ENCODE data around the gene FBXO8. TPM values are rescaled to one million over a fixed set of nuclear protein-coding genes. Genes with fewer than 3 reads are reported as not detected.

The FBXO8 gene
- total RNA-seq, 1 experiment from 2014 or later: 8.9 TPM

DNA sequence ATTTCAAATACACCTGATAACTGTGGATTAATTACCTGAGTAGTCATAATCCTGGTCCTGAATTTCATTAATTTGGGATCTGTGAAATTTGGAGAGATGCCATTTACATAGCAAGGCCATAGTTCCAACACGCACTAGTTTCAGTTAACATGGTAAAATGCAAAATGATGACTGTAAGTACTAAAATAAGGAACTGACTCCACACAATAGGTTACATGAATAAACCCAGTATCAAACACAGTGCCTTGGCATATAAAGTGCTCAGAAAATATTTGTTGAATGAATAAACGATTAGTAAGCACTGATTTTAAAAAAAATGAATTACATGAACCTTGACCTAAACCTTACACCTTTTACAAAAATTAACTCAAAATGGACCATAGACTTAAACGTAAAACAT, 9.0 kb downstream of the FBXO8 start:
- Histone ChIP-seq H4K8ac (replicated peaks; ENCODE audit: insufficient read length, low read depth, low read length) (no peak overlapping the region), H3K56ac (ENCODE audit: insufficient read length, low read depth, low read length) (no peak overlapping the region), H4K91ac (ENCODE audit: insufficient read length, low read depth, low read length) (no peak overlapping the region), H3K27me3 (ENCODE audit: insufficient read depth, low read length) (no peaks in the 10 kb centered on the region), H3K27ac (ENCODE audit: insufficient read length, low read depth, low read length) (no peak overlapping the region), H2BK15ac (ENCODE audit: low read depth, low read length) (no peak overlapping the region), H2BK120ac (ENCODE audit: low read depth, low read length, poor library complexity, severe bottlenecking) (no peak overlapping the region), H4K5ac (ENCODE audit: insufficient read length, low read depth, low read length) (no peak overlapping the region), H3K9me3 (ENCODE audit: control insufficient read depth, low read depth, low read length) (no peaks in the 10 kb centered on the region), H2BK20ac (ENCODE audit: low read depth, low read length, poor library complexity, severe bottlenecking) (no peak overlapping the region), H3K79me2 (ENCODE audit: insufficient read depth, low read length) (no peaks in the 10 kb centered on the region), H2AK5ac (ENCODE audit: insufficient read length, low read length) (no peak overlapping the region), H3K4me2 (ENCODE audit: insufficient read depth, insufficient read length, low read length) (no peak overlapping the region), H3K9ac (ENCODE audit: extremely low read depth, insufficient read length, low read length) (no peak overlapping the region), H2AFZ (ENCODE audit: low read length) (no peak overlapping the region), H3K79me1 (ENCODE audit: insufficient read depth, low read depth, low read length, poor library complexity, severe bottlenecking) (no peaks in the 10 kb centered on the region), H3K4me1 (ENCODE audit: insufficient read depth, low read length) (no peaks in the 10 kb centered on the region), H2BK12ac (ENCODE audit: insufficient read length, low read depth, low read length) (no peak overlapping the region), H3K18ac (ENCODE audit: insufficient read length, low read depth, low read length) (no peak overlapping the region), H3K23me2 (ENCODE audit: insufficient read length, low read depth, low read length, poor library complexity, severe bottlenecking) (no peaks in the 10 kb centered on the region), H3K4ac (ENCODE audit: low read depth, low read length) (no peak overlapping the region), H3K23ac (ENCODE audit: insufficient read length, low read depth, low read length) (no peak overlapping the region), H4K20me1 (ENCODE audit: control insufficient read depth, insufficient read depth, insufficient read length) (no peaks in the 10 kb centered on the region), H3T11ph (ENCODE audit: low read length) (no peak overlapping the region), H3K14ac (ENCODE audit: insufficient read depth, low read length) (no peak overlapping the region), H2BK5ac (ENCODE audit: insufficient read length, low read length) (no peak overlapping the region)
- no peaks in the 10 kb centered on the region for H3K4me1 Mint-ChIP-seq
- no peak for DNase-seq
- H3K4me3 Mint-ChIP-seq: no peak overlapping the region
- H3K36me3 Mint-ChIP-seq (ENCODE audit: insufficient read depth in 1 of 3, low read depth in 3 of 3): no peaks in the 10 kb centered on the region
- no peaks in the 10 kb centered on the region for H3K9me3 Mint-ChIP-seq
- no peak overlapping the region for H3K27ac Mint-ChIP-seq
- TF ChIP-seq, protein P1, sequence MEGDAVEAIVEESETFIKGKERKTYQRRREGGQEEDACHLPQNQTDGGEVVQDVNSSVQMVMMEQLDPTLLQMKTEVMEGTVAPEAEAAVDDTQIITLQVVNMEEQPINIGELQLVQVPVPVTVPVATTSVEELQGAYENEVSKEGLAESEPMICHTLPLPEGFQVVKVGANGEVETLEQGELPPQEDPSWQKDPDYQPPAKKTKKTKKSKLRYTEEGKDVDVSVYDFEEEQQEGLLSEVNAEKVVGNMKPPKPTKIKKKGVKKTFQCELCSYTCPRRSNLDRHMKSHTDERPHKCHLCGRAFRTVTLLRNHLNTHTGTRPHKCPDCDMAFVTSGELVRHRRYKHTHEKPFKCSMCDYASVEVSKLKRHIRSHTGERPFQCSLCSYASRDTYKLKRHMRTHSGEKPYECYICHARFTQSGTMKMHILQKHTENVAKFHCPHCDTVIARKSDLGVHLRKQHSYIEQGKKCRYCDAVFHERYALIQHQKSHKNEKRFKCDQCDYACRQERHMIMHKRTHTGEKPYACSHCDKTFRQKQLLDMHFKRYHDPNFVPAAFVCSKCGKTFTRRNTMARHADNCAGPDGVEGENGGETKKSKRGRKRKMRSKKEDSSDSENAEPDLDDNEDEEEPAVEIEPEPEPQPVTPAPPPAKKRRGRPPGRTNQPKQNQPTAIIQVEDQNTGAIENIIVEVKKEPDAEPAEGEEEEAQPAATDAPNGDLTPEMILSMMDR (conservative IDR thresholded peaks at IDR 0.05): no peak
- H3K27me3 Mint-ChIP-seq (ENCODE audit: low read depth): no peaks in the 10 kb centered on the region
- WGBS (ENCODE audit: extremely low coverage, insufficient read length, low lambda C conversion rate): no CpG with 5 or more reads among the region's 3 CpGs
